Cerebellar nuclear complex (tissue), 1 donor: Measurements from ENCODE around the gene GSC.
"Not testable (repeated sequence)": the region's sequence is repeated elsewhere in the genome, so short reads cannot be mapped to it uniquely, and the experiment has no call there.

Source experiments
- DNase-seq, 2 experiments: peaks; one replicate each; lab custom pipeline; 2025; lab: John Stamatoyannopoulos, UW

GSC gene

DNA sequence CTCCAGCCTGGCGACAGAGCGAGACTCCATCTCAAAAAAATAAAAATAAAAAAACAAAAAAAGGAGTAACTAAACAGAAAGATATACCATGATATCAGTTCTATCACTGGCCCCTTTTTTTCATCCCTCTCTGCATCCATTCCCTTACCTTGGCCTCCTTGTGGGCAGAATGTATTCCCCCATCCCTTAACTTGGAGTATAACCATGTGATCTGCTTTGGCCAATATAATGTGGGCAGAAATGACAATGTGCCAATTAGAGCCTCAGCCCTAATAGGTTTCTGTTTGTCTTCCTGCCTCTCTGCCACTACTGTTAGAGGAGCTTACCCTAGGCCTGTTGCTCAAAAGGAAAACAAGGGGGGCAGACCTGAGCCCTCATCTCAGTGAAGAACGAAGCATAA, 23.8 kb downstream of the GSC start:
- no peak for DNase-seq

DNA sequence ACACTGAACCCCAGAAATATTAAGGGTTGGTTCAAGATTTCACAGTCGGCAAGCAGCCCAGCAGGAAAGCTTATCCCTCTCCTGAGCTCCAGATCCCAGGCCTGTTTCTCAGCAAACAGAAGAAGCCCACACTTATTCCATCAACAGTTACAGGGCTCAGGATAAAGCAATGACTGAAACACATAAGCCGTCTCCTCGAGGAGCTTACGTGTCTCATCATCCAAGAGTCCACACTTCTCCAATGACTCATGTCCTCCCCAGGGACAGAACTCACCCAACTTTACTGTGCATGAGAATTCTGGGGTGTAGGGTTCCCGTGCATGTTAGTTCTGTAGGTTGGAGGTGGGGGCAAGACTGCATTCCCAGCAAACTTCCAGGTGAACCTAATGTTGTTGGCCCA, 31.2 kb downstream of the GSC start:
- no peak for DNase-seq

DNA sequence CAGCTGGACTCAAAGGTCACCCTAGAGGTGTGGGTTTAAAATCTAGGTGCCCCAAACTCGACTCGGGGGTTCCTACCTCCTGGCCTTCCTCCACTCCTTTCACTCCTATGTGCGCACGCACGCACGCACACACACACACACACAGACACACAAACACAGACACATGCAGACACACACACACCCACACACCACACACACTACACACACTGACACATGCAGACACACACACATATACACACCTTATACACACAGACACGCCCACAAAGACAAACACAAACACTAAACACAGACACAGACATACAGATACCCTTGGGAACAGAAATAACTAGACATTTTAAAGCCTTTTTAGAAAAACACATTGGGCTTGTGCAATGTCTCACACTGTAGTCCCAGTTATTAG, 31.8 kb downstream of the GSC start:
- DNase-seq: no peak

DNA sequence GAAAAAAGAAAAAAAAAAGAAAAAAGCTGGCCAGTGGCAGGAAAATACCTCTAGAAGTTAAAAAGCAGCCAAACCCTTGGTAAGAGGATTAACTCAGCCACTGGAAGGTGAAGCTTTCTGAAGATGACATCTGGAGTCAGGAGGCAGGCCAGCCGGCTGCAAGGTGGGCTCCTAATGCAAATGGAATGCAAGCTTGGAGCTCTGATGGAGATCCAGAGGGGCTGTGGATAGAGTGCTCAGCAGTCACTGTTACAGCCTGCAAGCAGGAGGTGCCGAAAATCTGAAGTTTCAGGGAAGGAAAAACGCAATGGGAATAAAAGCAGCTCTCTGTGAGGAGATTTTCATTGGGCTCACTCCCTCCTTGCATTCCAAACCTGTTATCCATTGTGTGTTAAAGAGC, 41.0 kb downstream of the GSC start:
- DNase-seq: no peak

DNA sequence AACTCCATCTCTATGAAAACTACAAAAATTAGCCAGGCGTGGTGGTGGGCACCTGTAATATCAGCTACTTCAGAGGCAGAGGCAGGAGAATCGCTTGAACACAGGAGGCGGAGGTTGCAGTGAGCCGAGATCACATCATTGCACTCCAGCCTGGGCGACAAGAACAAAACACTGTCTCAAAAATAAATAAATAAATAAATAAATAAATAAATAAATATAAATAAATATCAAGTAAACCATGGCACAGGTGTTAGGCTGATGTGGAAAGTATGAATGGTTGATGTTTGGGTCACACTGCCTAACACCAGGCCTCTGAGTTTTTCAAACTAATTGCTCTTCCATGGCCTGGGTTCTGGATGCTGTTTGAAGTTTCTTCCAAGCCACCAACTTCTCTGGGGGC, 41.5 kb downstream of the GSC start:
- not testable (repeated sequence) for DNase-seq

DNA sequence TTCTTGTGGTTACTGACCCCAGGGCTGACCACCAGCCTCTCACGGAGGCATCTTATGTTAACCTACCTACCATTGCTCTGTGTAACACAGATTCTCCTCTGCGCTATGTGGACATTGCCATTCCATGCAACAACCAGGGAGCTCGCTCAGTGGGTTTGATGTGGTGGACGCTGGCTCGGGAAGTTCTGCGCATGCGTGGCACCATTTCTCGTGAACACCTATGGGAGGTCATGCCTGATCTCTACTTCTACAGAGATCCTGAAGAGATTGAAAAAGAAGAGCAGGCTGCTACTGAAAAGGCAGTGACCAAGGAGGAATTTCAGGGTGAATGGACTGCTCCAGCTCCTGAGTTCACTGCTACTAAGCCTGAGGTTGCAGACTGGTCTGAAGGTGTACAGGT, 43.3 kb downstream of the GSC start:
- DNase-seq: not testable (repeated sequence)

DNA sequence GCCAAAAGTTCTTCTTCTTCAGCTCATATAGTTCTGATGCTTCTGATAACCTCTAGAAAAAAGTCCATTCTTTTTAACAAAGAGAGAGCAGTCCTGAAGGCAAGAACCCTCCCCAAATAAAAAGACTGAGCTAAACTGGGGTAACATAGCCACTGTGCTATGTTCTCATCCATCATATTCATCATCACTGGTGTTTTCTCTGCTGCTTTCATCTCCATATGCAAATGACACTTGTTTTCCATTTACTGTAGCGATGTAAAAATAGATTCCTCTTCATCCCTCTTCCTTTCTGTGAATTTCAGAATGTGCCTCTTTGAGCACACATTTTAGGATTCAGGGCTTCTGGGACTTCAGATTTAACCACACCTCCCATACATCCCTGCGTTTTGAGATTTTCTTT, 44.9 kb downstream of the GSC start:
- DNase-seq: no peak

- DNase-seq: no peak
Measured at GRCh38 chr14:94722397-94722796, 47.5 kb downstream of the GSC start.
